Colonic mucosa (tissue), 4 donors: ENCODE measurements around the gene TMEM59. TPM values are rescaled to one million over a fixed set of nuclear protein-coding genes. Genes with fewer than 3 reads are reported as not detected.
"Not testable (repeated sequence)": the region's sequence is repeated elsewhere in the genome, so short reads cannot be mapped to it uniquely, and the experiment has no call there.

Experiments used
- DNase-seq: peaks from one replicate; pipeline ENCODE4 v3.0.0-alpha.2; 2020
- H3K27ac ChIP-seq: fragments of 200-600 bp; one replicate; pipeline ENCODE4 v1.8.0; 2021
- H3K27me3 ChIP-seq: fragments of 200-600 bp; one replicate; pipeline ENCODE4 v1.8.0; 2021
- H3K36me3 ChIP-seq: fragments of 200-600 bp; one replicate; pipeline ENCODE4 v1.8.0; 2021
- H3K4me1 ChIP-seq: fragments of 200-600 bp; one replicate; pipeline ENCODE4 v1.8.0; 2021; ENCODE audit warnings: mild to moderate bottlenecking
- H3K4me3 ChIP-seq: fragments of 200-600 bp; one replicate; pipeline ENCODE4 v1.8.0; 2021
- H3K9ac ChIP-seq, 2 donors: one replicate each; pipeline ENCODE4 v1.7.0; 2013; ENCODE audit warnings: control low read depth in 2 of 2, low read depth in 2 of 2, low read length in 2 of 2
- H3K9me3 ChIP-seq: fragments of 200-600 bp; one replicate; pipeline ENCODE4 v1.8.0; 2021
- CTCF ChIP-seq: fragments of 200-600 bp; IDR thresholded peaks from one replicate; pipeline ENCODE4 v1.8.0; 2022; ENCODE audit warnings: antibody characterized with exemption, mild to moderate bottlenecking
- intact Hi-C: fragments of 100-400 bp; cut with DNase I; formaldehyde crosslinking; loops from one replicate; pipeline ENCODE4 v1.14.1; 2022
- total RNA-seq, 2 donors: library from RNA; stranded (reverse); fragmentation: NEBNext Ultra II Directional in 1 of 2; extraction: Animal tissue kit (Norgen Biotek cat#: 25700) in 1 of 2; gene quantifications; one replicate each; pipeline ENCODE4 v1.2.1, GENCODE V29; 2021
- donor health status: healthy.
- donor health status: DM: no; HTN: no; CAD: no.
- donor health status: DM: no; HTN: no; CAD: no.

Gene TMEM59
- total RNA-seq, 2 donors from 2014 or later = 470 to 887 TPM

- H3K36me3 ChIP-seq = peaks cover 23% of the 10 kb centered on the region
- no peak for DNase-seq
- H3K27me3 ChIP-seq = no peaks in the 10 kb centered on the region
- H3K9me3 ChIP-seq = no peaks in the 10 kb centered on the region
- no peak overlapping the region for H3K9ac ChIP-seq
- no peaks in the 10 kb centered on the region for H3K4me1 ChIP-seq
- H3K27ac ChIP-seq = no peak overlapping the region
- TF ChIP-seq CTCF = no peak
- H3K4me3 ChIP-seq = no peak overlapping the region
- intact Hi-C loops = no loop called here
Measured at GRCh38 chr1:54041806-54042205, 11.2 kb downstream of the TMEM59 start.

- no peak overlapping the region for H3K27ac ChIP-seq
Measured at GRCh38 chr1:54037476-54037875, 15.5 kb downstream of the TMEM59 start.

GRCh38 chr1:54028306-54029251 lies 24.4 kb downstream of the TMEM59 start:
- Histone ChIP-seq H3K4me1 (no peaks in the 10 kb centered on the region), H3K4me3 (no peak overlapping the region), H3K9me3 (no peaks in the 10 kb centered on the region), H3K27me3 (no peaks in the 10 kb centered on the region), H3K9ac (no peak overlapping the region), H3K36me3 (no peaks in the 10 kb centered on the region), H3K27ac (no peak overlapping the region)
- no peak for DNase-seq
- no peak for TF ChIP-seq CTCF
- intact Hi-C loops = no loop called here

More at GRCh38 chr1:54037476-54037875, 15.5 kb downstream of the TMEM59 start:
- H3K9ac ChIP-seq = no peak overlapping the region
- intact Hi-C loops = no loop called here
- TF ChIP-seq CTCF = no peak
- no peak overlapping the region for H3K4me3 ChIP-seq
- H3K27me3 ChIP-seq = no peaks in the 10 kb centered on the region
- no peaks in the 10 kb centered on the region for H3K4me1 ChIP-seq
- peaks cover 35% of the 10 kb centered on the region for H3K36me3 ChIP-seq
- H3K9me3 ChIP-seq = no peaks in the 10 kb centered on the region
- DNase-seq = no peak

GRCh38 chr1:54027848-54028247 lies 25.2 kb downstream of the TMEM59 start:
- no peaks in the 10 kb centered on the region for H3K4me1 ChIP-seq
- H3K4me3 ChIP-seq = no peak overlapping the region
- intact Hi-C loops = no loop called here
- H3K27ac ChIP-seq = no peak overlapping the region
- H3K9ac ChIP-seq = no peak overlapping the region
- no peak for DNase-seq
- no peaks in the 10 kb centered on the region for H3K36me3 ChIP-seq
- H3K9me3 ChIP-seq = no peaks in the 10 kb centered on the region
- H3K27me3 ChIP-seq = no peaks in the 10 kb centered on the region
- TF ChIP-seq CTCF = no peak

GRCh38 chr1:54024811-54025210 lies 28.2 kb downstream of the TMEM59 start:
- H3K9ac ChIP-seq, H3K27me3 ChIP-seq, H3K4me3 ChIP-seq, H3K27ac ChIP-seq, H3K9me3 ChIP-seq, H3K36me3 ChIP-seq, intact Hi-C loops, DNase-seq, H3K4me1 ChIP-seq: not testable (repeated sequence)

GRCh38 chr1:54024358-54024757 lies 28.6 kb downstream of the TMEM59 start:
- no peak for TF ChIP-seq CTCF
- H3K27ac ChIP-seq = no peak overlapping the region
- no peak overlapping the region for H3K9ac ChIP-seq
- intact Hi-C loops = no loop called here
- no peaks in the 10 kb centered on the region for H3K4me1 ChIP-seq
- no peak for DNase-seq
- H3K4me3 ChIP-seq = no peak overlapping the region
- H3K36me3 ChIP-seq = no peaks in the 10 kb centered on the region
- no peaks in the 10 kb centered on the region for H3K9me3 ChIP-seq
- H3K27me3 ChIP-seq = no peaks in the 10 kb centered on the region

- H3K36me3 ChIP-seq, H3K9me3 ChIP-seq, intact Hi-C loops, H3K27me3 ChIP-seq, H3K27ac ChIP-seq, H3K4me3 ChIP-seq, H3K9ac ChIP-seq, H3K4me1 ChIP-seq, DNase-seq: not testable (repeated sequence)
Measured at GRCh38 chr1:54019562-54020176, 33.3 kb downstream of the TMEM59 start.
